NCI-H2227 (cell line): ENCODE data around the gene VWA1.
"Not testable (repeated sequence)": the region's sequence is repeated elsewhere in the genome, so short reads cannot be mapped to it uniquely, and the experiment has no call there.

Experiments
- DNase-seq: peaks from one replicate; lab custom pipeline; 2025; ENCODE audit not compliant: unreplicated experiment; lab: John Stamatoyannopoulos, UW

The VWA1 gene

DNA sequence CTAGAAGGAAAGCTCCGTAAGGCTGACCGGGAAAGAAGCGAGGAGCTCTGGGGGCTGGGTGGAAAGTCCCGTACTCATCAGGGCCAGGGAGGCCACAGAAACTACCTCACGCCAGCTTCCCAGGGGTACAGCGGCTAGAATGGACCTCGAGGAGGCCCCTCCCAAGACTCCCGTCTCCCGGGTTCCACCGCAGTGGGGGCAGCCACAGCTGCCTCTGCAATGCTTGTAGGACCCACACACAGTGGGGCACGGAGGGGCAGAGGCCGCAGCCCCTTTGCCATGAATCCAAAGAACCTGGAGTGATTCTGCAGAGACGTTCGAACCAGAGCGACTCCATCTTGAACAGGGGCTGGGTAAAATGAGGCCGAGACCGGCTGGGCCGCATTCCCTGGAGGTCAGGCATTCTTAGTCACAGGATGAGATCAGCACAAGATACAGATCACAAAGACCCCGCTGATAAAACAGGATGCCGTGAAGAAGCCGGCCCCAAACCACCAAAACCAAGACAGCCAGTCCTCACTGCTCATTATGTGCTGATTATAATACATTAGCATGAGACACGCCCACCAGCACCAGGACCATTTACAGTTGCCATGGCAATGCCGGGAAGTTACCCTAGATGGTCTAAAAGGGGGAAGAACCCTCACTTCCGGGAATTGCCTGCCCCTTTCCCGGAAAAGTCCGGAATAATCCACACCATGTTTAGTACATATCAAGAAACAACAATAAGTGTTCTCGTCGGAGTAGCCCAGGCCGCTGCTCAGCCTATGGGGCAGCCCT is 12.8 kb upstream of the VWA1 start:
- no peak for DNase-seq

DNA sequence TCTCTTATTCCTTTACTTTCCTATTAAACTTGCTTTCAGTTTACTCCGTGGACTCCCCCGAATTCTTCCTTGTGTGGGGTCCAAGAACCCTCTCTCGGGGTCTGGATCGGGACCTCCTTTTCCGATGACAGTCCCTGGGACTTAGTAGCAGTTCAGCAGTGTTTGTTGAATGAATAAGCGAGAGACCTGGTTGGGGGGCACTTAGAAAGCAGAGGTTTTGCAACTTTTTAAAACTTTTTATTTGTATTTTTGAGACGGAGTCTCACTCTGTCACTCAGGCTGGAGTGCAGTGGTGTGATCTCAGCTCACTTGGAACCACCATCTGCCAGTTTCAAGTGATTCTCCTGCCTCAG is 12.3 kb upstream of the VWA1 start:
- DNase-seq = no peak

DNA sequence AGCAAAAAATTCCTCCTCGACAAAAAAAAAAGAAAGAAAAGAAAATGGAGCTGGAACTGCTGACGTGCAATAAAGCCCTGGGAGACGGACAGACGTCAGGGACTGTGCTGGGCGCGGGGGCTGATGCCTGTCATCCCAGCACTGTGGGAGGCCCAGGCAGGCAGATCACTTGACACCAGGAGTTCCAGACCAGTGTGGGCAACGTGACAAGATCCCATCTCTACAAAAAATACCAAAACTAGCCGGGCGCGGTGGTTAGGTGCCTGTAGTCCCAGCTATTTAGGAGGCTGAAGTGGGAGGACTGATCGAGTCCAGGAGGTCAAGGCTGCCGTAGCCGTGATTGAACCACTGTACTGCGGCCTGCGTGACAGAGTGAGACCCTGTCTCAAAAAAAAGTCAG is 10.8 kb upstream of the VWA1 start:
- DNase-seq = no peak

- no peak for DNase-seq
Measured at GRCh38 chr1:1425426-1425752, 10.1 kb upstream of the VWA1 start.

DNA sequence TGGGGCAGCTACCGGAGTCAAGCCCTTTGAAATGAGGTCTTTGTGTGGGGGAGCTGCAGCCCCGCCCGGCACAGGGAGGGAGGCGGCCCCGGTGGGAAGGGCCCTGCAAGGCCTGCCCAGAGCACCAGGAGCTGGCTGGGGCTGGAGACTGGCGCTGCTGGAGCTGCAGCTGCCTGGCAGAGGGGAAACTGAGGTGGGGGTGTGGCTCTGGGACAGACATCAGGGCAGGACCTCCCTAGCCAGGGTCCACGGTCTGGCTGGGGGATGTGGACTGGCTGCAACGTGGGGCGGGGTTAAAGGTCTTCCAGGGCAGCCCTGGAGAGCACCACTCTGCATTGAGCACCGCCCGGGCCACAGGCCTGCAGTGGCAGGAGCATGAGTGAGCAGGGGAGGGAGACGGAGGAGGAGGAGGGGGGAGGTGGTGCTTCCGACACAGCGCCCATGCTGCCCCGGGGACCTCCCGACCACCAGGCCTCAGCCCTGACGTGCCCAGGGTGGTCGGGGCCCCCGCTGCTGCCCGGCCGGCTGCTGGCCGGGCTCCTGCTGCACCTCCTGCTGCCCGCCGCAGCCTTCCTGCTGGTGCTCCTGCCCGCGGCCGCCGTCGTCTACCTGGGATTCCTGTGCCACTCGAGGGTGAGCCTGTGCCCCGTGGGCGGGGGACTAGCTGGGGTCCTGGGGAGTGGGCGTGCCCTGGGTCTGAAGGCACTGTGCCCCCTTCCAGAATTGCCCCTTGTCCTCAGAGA is 9.6 kb upstream of the VWA1 start:
- DNase-seq = no peak

DNA sequence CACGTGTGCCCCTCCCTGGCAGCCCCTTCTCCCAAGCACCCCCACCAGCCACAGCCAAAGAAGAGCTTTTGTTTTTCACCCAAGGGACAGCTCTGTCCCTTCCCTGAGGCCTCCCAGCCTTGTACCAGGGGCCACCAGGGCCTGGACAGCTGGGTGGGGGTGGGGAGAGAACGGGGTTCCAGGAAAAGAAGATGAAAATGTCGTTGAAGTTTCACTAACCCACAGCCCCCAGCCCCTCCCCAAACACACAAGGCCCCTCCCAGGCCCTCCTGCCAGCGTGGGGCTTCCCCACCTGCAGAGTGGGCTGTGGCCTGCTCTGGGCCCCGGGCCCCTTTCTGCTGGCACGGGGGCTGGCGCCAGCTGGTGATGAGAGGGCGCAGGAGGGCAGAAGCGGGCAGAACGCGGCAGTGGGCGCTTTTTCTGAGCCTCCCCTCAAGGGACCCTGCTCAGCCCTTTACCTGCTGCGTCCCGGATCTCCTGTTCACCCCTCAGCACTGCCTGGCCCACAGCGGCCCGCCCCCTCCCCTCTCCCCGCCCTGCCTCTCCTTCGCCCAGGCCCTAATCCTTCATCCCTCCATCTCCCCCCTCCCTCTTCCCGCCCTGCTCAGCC is 8.9 kb upstream of the VWA1 start:
- DNase-seq = no peak

GRCh38 chr1:1427106-1427819 is 8.2 kb upstream of the VWA1 start:
- DNase-seq = peak; percentile 79

DNA sequence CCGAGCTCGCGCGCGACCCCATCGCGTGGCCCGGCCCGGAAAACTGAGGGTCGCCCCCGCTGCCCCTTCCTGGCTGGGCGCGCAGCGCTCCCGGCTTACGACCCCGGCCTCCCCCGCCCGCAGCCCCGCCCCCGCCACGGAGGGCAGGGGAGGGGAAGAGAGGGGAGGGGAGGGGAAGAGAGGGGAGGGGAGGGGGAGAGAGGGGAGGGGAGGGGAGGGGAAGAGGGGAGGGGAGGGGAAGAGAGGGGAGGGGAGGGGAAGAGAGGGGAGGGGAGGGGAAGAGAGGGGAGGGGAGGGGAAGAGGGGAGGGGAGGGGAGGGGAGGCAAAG is 7.7 kb upstream of the VWA1 start:
- peak; percentile 47 for DNase-seq

DNA sequence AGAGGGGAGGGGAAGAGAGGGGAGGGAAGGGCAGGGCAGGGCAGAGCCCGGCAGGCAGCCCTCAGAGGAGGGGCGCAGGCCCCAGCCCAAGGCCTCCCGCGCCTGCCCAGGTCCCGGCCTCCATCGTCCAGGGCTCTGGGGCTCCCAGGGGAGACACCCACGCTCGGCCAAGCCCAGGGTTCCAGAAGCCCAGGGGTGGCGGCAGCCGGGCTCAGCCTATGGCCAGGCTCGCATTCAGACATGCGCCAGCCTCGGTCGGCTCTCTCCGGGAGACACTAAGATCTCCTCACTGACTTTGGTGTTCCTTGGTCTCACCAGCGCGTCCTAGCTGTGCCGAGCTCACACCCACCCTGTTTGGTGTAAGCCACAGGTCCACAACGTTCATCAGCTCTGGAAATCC is 7.3 kb upstream of the VWA1 start:
- DNase-seq = no peak

GRCh38 chr1:1428967-1429366 is 6.5 kb upstream of the VWA1 start:
- DNase-seq = not testable (repeated sequence)

DNA sequence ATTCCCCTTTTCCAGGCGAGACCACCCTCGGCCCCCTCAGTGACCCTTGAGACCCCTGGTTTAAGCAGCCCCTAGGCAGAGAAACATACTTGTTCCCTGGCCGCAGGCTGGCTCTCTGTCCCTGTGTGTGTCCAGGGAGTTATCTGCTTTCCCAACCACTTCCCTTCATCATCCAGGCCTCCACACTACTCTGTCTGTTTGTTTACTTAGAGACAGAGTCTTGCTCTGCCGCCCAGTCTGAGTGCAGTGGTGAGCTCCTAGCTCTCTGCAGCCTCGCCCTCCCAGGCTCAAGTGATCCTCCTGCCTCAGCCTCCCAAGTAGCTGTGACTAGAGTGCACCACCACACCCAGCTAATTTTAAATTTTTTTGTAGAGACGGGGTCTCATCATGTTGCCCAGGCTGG is 5.8 kb upstream of the VWA1 start:
- DNase-seq = no peak

DNA sequence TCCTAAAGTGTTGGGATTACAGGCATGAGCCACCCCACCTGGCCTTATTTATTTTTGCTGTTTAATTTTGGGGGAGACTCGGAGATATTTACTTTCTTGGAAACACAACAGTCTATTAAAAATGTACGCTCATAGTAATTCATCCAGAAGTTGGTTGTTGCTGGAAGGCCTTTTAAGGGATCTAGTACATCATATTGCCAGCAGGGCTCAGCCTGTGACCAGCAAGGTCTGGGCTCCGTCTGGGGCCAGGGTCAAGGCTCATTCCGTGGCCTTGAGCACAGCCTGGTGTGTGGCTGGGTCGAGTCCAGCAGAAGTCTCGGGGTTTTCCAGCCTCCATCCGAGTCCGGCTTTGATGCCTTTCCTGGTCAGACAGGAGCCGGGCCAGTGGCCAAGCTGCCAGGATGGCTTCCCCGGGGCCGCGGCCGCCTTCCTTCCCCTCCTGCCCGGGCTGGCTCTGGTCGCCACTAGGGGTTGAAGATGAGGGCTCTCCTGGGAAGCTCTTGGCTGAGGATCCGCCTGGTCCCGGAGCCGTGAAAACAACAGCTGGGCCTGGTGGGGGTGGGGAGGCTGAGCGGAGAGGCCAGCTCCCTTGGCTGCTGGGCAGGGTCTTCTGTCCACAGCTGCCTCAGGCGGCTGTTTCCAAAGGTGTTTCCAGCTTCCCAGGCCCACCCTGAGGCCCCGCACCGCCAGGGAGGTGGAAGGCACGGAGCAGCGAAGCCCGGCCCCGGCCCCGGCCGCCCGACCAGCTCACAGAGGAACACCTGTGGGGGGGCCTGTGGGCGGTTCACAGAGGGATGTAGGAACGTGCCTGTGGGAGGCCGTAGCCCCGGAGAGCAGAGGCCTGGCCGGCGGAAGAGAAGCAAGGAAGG is 5.1 kb upstream of the VWA1 start:
- peak; percentile 62 for DNase-seq

- no peak for DNase-seq
Measured at GRCh38 chr1:1430992-1431844, 4.3 kb upstream of the VWA1 start.

GRCh38 chr1:1431845-1432273 is 3.6 kb upstream of the VWA1 start:
- DNase-seq = no peak

- no peak for DNase-seq
Measured at GRCh38 chr1:1432274-1432950, 3.1 kb upstream of the VWA1 start.

DNA sequence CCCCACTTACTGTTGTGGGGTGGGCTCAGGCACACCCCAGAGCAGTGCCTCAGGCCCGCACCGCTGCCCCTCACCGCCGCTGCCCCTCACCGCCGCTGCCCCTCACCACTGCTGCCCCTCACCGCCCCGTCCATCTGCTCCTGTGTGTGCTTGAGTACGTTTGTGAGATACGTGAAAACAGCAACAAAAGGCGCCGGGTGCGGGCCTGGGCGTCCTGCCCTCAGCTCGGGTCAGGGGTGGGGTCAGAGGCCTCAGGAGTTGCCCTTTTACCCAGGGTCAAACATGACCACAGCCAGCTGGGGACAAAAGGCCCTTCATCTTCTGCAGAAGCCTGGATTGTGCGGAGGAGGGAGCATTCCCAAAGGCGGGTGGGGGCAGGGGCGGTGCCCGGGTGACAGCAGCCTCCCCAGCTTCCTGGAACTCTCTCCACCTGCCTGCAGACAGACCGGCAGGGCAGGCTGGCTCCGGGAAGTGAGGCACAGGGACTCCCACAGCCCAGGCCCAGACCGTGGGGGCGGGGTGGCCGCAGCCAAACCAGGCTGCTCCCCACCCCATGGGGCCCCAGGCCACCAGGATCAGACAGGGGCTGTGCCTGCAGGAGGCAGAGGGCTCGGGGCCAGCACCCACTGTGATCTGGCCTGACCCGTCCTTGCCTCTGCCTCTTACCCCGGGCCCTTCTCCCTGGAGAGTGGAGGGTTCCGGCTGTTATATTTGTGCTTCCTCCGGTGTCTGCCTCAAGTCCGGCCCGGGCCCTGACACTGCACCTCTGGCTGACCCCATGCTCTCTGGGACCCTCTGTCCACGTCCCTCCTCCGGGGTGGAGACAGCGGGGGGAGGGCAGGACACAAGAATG is 2.3 kb upstream of the VWA1 start:
- peak; percentile 36 for DNase-seq

- DNase-seq = no peak
Measured at GRCh38 chr1:1433804-1434130, 1.7 kb upstream of the VWA1 start.

- no peak for DNase-seq
Measured at GRCh38 chr1:1434131-1434823, 1.2 kb upstream of the VWA1 start.
